ENCODE measurements around the gene PDLIM1. TPM values are rescaled to one million over a fixed set of nuclear protein-coding genes. Genes with fewer than 3 reads are reported as not detected.

PDLIM1 gene
- total and polyA plus RNA-seq, 11 donors: 225 to 434 (median 330) TPM

GRCh38 chr10:95304463-95304862 is 13.7 kb upstream of the PDLIM1 start:
- intact Hi-C loops (cut with DNase I): no loop called here
- no peaks in the 10 kb centered on the region for H3K27me3 ChIP-seq
- no peaks in the 10 kb centered on the region for H3K9me3 ChIP-seq
- no peak for TF ChIP-seq CTCF (IDR thresholded peaks at IDR 0.05)
- H3K4me3 ChIP-seq: no peak overlapping the region
- H3K27ac ChIP-seq: no peak overlapping the region
- 79 to 88% (median 84%) methylated on average over 4 of the region's 4 CpGs for WGBS, 4 donors
- ATAC-seq: no peak
- no peaks in the 10 kb centered on the region for H3K36me3 ChIP-seq
- peaks cover 0 to 36% (median 17%) of the 10 kb centered on the region in 12 donors for H3K4me1 ChIP-seq
- DNase-seq: no peak

GRCh38 chr10:95303950-95304349 is 13.1 kb upstream of the PDLIM1 start:
- DNase-seq (no peak), ATAC-seq (no peak)
- Histone ChIP-seq H3K36me3 (no peaks in the 10 kb centered on the region), H3K4me3 (no peak overlapping the region), H3K27me3 (no peaks in the 10 kb centered on the region), H3K27ac (no peak overlapping the region), H3K4me1 (peaks cover 0 to 32% (median 14%) of the 10 kb centered on the region in 12 donors), H3K9me3 (no peaks in the 10 kb centered on the region)
- intact Hi-C loops (cut with DNase I): no loop called here
- TF ChIP-seq CTCF (IDR thresholded peaks at IDR 0.05): no peak
- TF ChIP-seq POLR2A (IDR thresholded peaks at IDR 0.05): no peak
- WGBS, 4 donors: 97 to 100% (median 97%) methylated on average over 1 of the region's 1 CpG

DNA sequence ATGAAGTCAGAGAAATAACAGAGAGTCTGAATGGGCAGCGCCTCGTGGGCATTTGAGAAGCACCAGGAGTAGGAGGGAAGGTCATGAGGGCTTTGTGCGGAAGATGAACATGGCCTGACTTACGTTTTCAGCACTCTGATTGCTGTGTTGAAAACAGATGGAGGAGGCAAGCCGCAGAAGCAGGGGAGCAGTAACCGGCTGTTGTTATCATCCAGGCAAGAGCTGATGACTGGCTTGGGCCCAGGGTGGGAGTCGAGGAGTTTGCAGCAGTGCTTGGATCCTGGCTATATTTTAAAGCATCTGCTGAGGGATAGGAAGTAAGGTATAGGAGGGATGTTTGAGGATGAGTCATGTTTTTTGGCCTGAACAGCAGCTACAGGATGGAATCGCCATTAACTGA is 12.7 kb upstream of the PDLIM1 start:
- H3K4me3 ChIP-seq: no peak overlapping the region
- no peaks in the 10 kb centered on the region for H3K27me3 ChIP-seq
- no peaks in the 10 kb centered on the region for H3K9me3 ChIP-seq
- TF ChIP-seq CTCF (IDR thresholded peaks at IDR 0.05): no peak
- no peak for TF ChIP-seq POLR2A (IDR thresholded peaks at IDR 0.05)
- H3K4me1 ChIP-seq: peaks cover 0 to 30% (median 10%) of the 10 kb centered on the region in 12 donors
- ATAC-seq (no peak), DNase-seq (no peak)
- 43 to 55% (median 52%) methylated on average over 8 of the region's 8 CpGs for WGBS, 4 donors
- no peaks in the 10 kb centered on the region for H3K36me3 ChIP-seq
- no peak overlapping the region for H3K27ac ChIP-seq
- intact Hi-C loops (cut with DNase I): no loop called here

GRCh38 chr10:95300022-95300539 is 9.3 kb upstream of the PDLIM1 start:
- H3K27me3 ChIP-seq: no peaks in the 10 kb centered on the region
- H3K27ac ChIP-seq: no peak overlapping the region
- TF ChIP-seq POLR2A (IDR thresholded peaks at IDR 0.05) (no peak), CTCF (IDR thresholded peaks at IDR 0.05) (no peak)
- 74 to 82% (median 77%) methylated on average over 3 of the region's 3 CpGs for WGBS, 4 donors
- H3K4me3 ChIP-seq: no peak overlapping the region
- no peaks in the 10 kb centered on the region for H3K36me3 ChIP-seq
- DNase-seq (no peak), ATAC-seq (no peak)
- intact Hi-C loops (cut with DNase I): no loop called here
- no peaks in the 10 kb centered on the region for H3K9me3 ChIP-seq
- H3K4me1 ChIP-seq: peaks cover 0 to 27% (median 14%) of the 10 kb centered on the region in 12 donors
